ENCODE measurements around the gene KCNJ2. TPM values are rescaled to one million over a fixed set of nuclear protein-coding genes. Genes with fewer than 3 reads are reported as not detected.

The KCNJ2 gene
- 0.25 and 0.53 TPM in 2 replicates for total RNA-seq

GRCh38 chr17:70168977-70169708 is at the start of gene KCNJ2:
Gene KCNJ2 (plus strand): TSS chr17:70169532. CDS start chr17:70175040, 5,508 bp downstream.

Other genes with a start within 250 kb of the KCNJ2 start
- gene KCNJ16, start 94.3 kb upstream of the KCNJ2 start, total RNA-seq = not detected in 2 replicates

Measured in aortic smooth muscle cell (primary cell).